ENCODE measurements around the gene PEX13. TPM values are rescaled to one million over a fixed set of nuclear protein-coding genes. Genes with fewer than 3 reads are reported as not detected.
A peak's percentile ranks its signal among the peaks of the same experiment; 100 is the strongest.

The PEX13 gene
- polyA plus RNA-seq, 2 of the 4 experiments (the other 2 are of a cell fraction), result 18.5 to 42.5 TPM

- TF ChIP-seq ELK1 (IDR thresholded peaks at IDR 0.05; ENCODE audit: low read depth, low read length) (no peak), HES2 (IDR thresholded peaks at IDR 0.05) (no peak), HMGXB4 (CRISPR knock-in tag; IDR thresholded peaks at IDR 0.05; ENCODE audit: borderline replicate concordance) (no peak), POLR2AphosphoS2 (conservative IDR thresholded peaks at IDR 0.05; ENCODE audit: low read length) (no peak), RARB (CRISPR knock-in tag; IDR thresholded peaks at IDR 0.05) (0 out of 2 replicates have a peak, but pooled peaks have one; percentile 29), ESRRA (IDR thresholded peaks at IDR 0.05; ENCODE audit: borderline replicate concordance, low read length) (no peak), KDM5A (IDR thresholded peaks at IDR 0.05) (peak; percentile 98), HDAC2 (IDR thresholded peaks at IDR 0.05) (peak; percentile 83), NR3C1 (IDR thresholded peaks at IDR 0.05) (no peak), CHD2 (IDR thresholded peaks at IDR 0.05; ENCODE audit: low read length, partially characterized antibody) (peak; percentile 52), RAD21 (conservative IDR thresholded peaks at IDR 0.05 in 1 of 2, IDR thresholded peaks at IDR 0.05 in 1 of 2) (0 out of 5 replicates have a peak, but pooled peaks of 1 of the 2 experiments have one; percentile 2), MAX (IDR thresholded peaks at IDR 0.05) (peak; percentile 94), RNF2 (IDR thresholded peaks at IDR 0.05; ENCODE audit: borderline replicate concordance, low read depth) (no peak), SREBF2 (IDR thresholded peaks at IDR 0.05) (no peak), PHF8 (IDR thresholded peaks at IDR 0.05; ENCODE audit: borderline replicate concordance, low read depth) (peak; percentile 82), BCL3 (IDR thresholded peaks at IDR 0.05) (peak; percentile 63; the same call in 1 of the 3 replicates), MAZ (IDR thresholded peaks at IDR 0.05; ENCODE audit: borderline replicate concordance, low read depth, low read length) (peak; percentile 61; the same call in 1 of the 2 replicates), PBX3 (IDR thresholded peaks at IDR 0.05) (0 out of 2 replicates have a peak, but pooled peaks have one; percentile 45), JUNB (IDR thresholded peaks at IDR 0.05) (no peak), FOSB (CRISPR knock-in tag; IDR thresholded peaks at IDR 0.05) (0 out of 2 replicates have a peak, but pooled peaks have one; percentile 59), EP300 (IDR thresholded peaks at IDR 0.05) (peak in 1 of 2 experiments; percentile 13; a peak in 1 of 5 replicates), FOSL2 (IDR thresholded peaks at IDR 0.05) (no peak), FOSL2 (CRISPR knock-in tag; IDR thresholded peaks at IDR 0.05) (peak; percentile 59)
These were observed 441 bp upstream of the PEX13 start (continued) for GRCh38 chr2:61017003-61017555.

Data from A549 (cell line).